Endothelial cell of umbilical vein (primary cell): ENCODE results near the gene ZSCAN20. TPM values are rescaled to one million over a fixed set of nuclear protein-coding genes. Genes with fewer than 3 reads are reported as not detected.

Source experiments
- BruUV-seq: library from RNA; stranded (reverse); fragments of 400-500 nt; replicated peaks from 2 replicates; lab custom pipeline; 2021; lab: Mats Ljungman, UMichigan
- CTCF ChIA-PET: fragments of 300-600, 350-600 bp; sonication (Branson Sonifier 250); formaldehyde crosslinking; loops from one replicate; lab custom pipeline; 2021; ENCODE audit warnings: antibody characterized with exemption, inconsistent platforms; lab: Charles Lee
- POLR2A ChIA-PET: fragments of 300-600, 350-600 bp; sonication (Branson Sonifier 250); formaldehyde crosslinking; loops from one replicate; lab custom pipeline; 2021; ENCODE audit warnings: antibody characterized with exemption, inconsistent platforms; lab: Charles Lee
- DNase-seq: peaks from one replicate; pipeline ENCODE4 v3.0.0-alpha.2; 2011; ENCODE audit warnings: low read depth, low spot score
- FAIRE-seq: peaks from 2 replicates; lab custom pipeline; 2011; peaks lifted over from hg19 to GRCh38; lab: Jason Lieb, UNC
- H2AFZ ChIP-seq: 2 replicates; pipeline ENCODE4 v1.6.0; 2012; ENCODE audit warnings: low read depth, low read length, control low read depth, inconsistent platforms
- H3K27ac ChIP-seq: 2 replicates; pipeline ENCODE4 v1.5.1; 2011; ENCODE audit warnings: low read depth, mild to moderate bottlenecking, control low read depth, low read length, moderate library complexity; ENCODE audit not compliant: insufficient read depth
- H3K27me3 ChIP-seq, 2 experiments: 2 replicates each; pipeline versions ENCODE4 v1.6.0 to v1.6.1; 2011; ENCODE audit warnings: low read length in 2 of 2, mixed read lengths in 1 of 2; ENCODE audit not compliant: control insufficient read depth in 2 of 2, insufficient read depth in 2 of 2
- H3K36me3 ChIP-seq, 2 experiments: 2 replicates in 1 of 2; 3 replicates in 1 of 2; pipeline ENCODE4 v1.5.1; 2011; ENCODE audit warnings: low read length in 2 of 2, mild to moderate bottlenecking in 1 of 2, moderate library complexity in 1 of 2; ENCODE audit not compliant: control insufficient read depth in 2 of 2, insufficient read depth in 2 of 2; ENCODE audit errors: extremely low read depth in 1 of 2
- H3K4me1 ChIP-seq: 3 replicates; pipeline ENCODE4 v1.5.1; 2011; ENCODE audit warnings: mild to moderate bottlenecking, low read length; ENCODE audit not compliant: control insufficient read depth, insufficient read depth; ENCODE audit errors: extremely low read depth
- H3K4me2 ChIP-seq: 2 replicates; pipeline ENCODE4 v1.6.1; 2011; ENCODE audit warnings: low read length, control low read depth, mixed read lengths; ENCODE audit not compliant: insufficient read depth
- H3K4me3 ChIP-seq, 3 experiments: fragments of 200-600 bp in 1 of 3; sonication (generic), shearing (Covaris generic) in 1 of 3; replicated peaks in 1 of 3; 2 replicates each; pipeline ENCODE4 v1.5.1; 2011 to 2016; ENCODE audit warnings: control low read depth in 3 of 3, low read length in 3 of 3, mild to moderate bottlenecking in 2 of 3, inconsistent platforms in 1 of 3, low read depth in 1 of 3, moderate library complexity in 1 of 3; ENCODE audit not compliant: insufficient read depth in 1 of 3
- H3K79me2 ChIP-seq: 2 replicates; pipeline ENCODE4 v1.6.0; 2012; ENCODE audit warnings: low read length, inconsistent platforms; ENCODE audit not compliant: control insufficient read depth, insufficient read depth
- H3K9ac ChIP-seq: replicated peaks from 2 replicates; pipeline ENCODE3; 2011; ENCODE audit warnings: low read length, control low read depth; ENCODE audit not compliant: insufficient read depth; ENCODE audit errors: extremely low read depth
- H3K9me1 ChIP-seq: replicated peaks from 3 replicates; pipeline ENCODE4 v1.6.0; 2011; ENCODE audit warnings: mild to moderate bottlenecking, low read length; ENCODE audit not compliant: control insufficient read depth, insufficient read depth; ENCODE audit errors: extremely low read depth
- H3K9me3 ChIP-seq: replicated peaks from 2 replicates; pipeline ENCODE4 v1.5.1; 2012; ENCODE audit warnings: low read length, inconsistent platforms; ENCODE audit not compliant: control insufficient read depth, insufficient read depth
- H4K20me1 ChIP-seq: replicated peaks from 2 replicates; pipeline ENCODE3; 2011; ENCODE audit warnings: mild to moderate bottlenecking, low read length; ENCODE audit not compliant: control insufficient read depth, insufficient read depth; ENCODE audit errors: extremely low read depth
- CTCF ChIP-seq, 2 donors: IDR thresholded peaks; 1 replicate in 1 of 2; 2 replicates in 1 of 2; pipeline ENCODE4 v1.5.1; 2011; ENCODE audit warnings: low read length in 2 of 2, mild to moderate bottlenecking in 2 of 2, moderate library complexity in 2 of 2, control low read depth in 1 of 2, inconsistent platforms in 1 of 2, low read depth in 1 of 2; ENCODE audit not compliant: insufficient read depth in 1 of 2; ENCODE audit errors: extremely low read depth in 1 of 2
- EZH2 ChIP-seq: IDR thresholded peaks from 2 replicates; pipeline ENCODE4 v1.6.1; 2012; ENCODE audit warnings: borderline replicate concordance, low read depth, mild to moderate bottlenecking, moderate library complexity, low read length, inconsistent platforms; ENCODE audit not compliant: severe bottlenecking
- FOS ChIP-seq: IDR thresholded peaks from 2 replicates; pipeline ENCODE4 v1.6.1; 2011; ENCODE audit warnings: mild to moderate bottlenecking, low read length, moderate library complexity, borderline replicate concordance; ENCODE audit not compliant: insufficient read depth
- GATA2 ChIP-seq: IDR thresholded peaks from 2 replicates; pipeline ENCODE4 v1.7.0; 2011; ENCODE audit warnings: low read depth, mild to moderate bottlenecking, moderate library complexity, mixed read lengths, low read length; ENCODE audit not compliant: insufficient read length, insufficient read depth
- JUN ChIP-seq: IDR thresholded peaks from 2 replicates; pipeline ENCODE4 v1.6.1; 2011; ENCODE audit warnings: borderline replicate concordance, low read depth; ENCODE audit not compliant: insufficient read length, insufficient read depth
- MAX ChIP-seq: IDR thresholded peaks from 2 replicates; pipeline ENCODE4 v1.6.1; 2011; ENCODE audit not compliant: insufficient read depth, insufficient read length
- MYC ChIP-seq: IDR thresholded peaks from one replicate; pipeline ENCODE4 v1.6.1; 2011; ENCODE audit warnings: mild to moderate bottlenecking, low read depth, low read length
- POLR2A ChIP-seq: IDR thresholded peaks from 2 replicates; pipeline ENCODE4 v1.6.1; 2012; ENCODE audit warnings: low read depth, mild to moderate bottlenecking, control low read depth, low read length
- POLR2AphosphoS5 ChIP-seq: IDR thresholded peaks from 2 replicates; pipeline ENCODE4 v1.6.1; 2012; ENCODE audit warnings: low read depth, mild to moderate bottlenecking, control low read depth, low read length, moderate library complexity; ENCODE audit not compliant: insufficient read depth
- dilution Hi-C: fragments of 300-500 bp; cut with MboI; formaldehyde crosslinking; loops from one replicate; pipeline ENCODE4 v1.15.0; 2019; ENCODE audit warnings: low sequenced_read_pairs; ENCODE audit not compliant: extremely low pct_ligation_motif_present
- intact Hi-C: fragments of 100-400 bp; cut with micrococcal nuclease; formaldehyde crosslinking; loops from one replicate; pipeline ENCODE4 v1.10.0; 2022
- polyA plus RNA-seq, 4 experiments: library from polyadenylated mRNA; depleted of rRNA in 3 of 4; stranded (reverse) in 3 of 4; unstranded in 1 of 4; fragments of >200 nt; gene quantifications; 2 replicates each; pipeline versions ENCODE4 v1.2.1 to v1.2.3, GENCODE V29; 2011 to 2012; ENCODE audit warnings: missing spikeins in 1 of 4
- total RNA-seq: library from RNA; stranded (reverse); gene quantifications from 2 replicates; pipeline ENCODE4 v1.2.3, GENCODE V29; 2021

ZSCAN20 gene
- total and polyA plus RNA-seq, 2 donors (not counting 3 experiments of a cell fraction or from before 2014, with no cell fraction given), result 1.2 to 5.8 TPM

GRCh38 chr1:33516891-33517567 lies 44.6 kb downstream of the ZSCAN20 start:
- intact Hi-C loops (no loop called here), dilution Hi-C loops (no loop called here)
- no peak overlapping the region for H3K9ac ChIP-seq
- H3K9me1 ChIP-seq, result no peaks in the 10 kb centered on the region
- no TSS peak for BruUV-seq
- no peak for TF ChIP-seq JUN
- no peak for TF ChIP-seq CTCF (IDR thresholded peaks at IDR 0.05; ENCODE audit: extremely low read depth in 1 of 2, insufficient read depth in 1 of 2, low read depth in 1 of 2, low read length in 2 of 2)
- TF ChIP-seq POLR2A, result no peak
- TF ChIP-seq MYC, result no peak
- TF ChIP-seq GATA2, result no peak
- TF ChIP-seq POLR2AphosphoS5, result no peak
- TF ChIP-seq MAX, result no peak
- TF ChIP-seq EZH2, result no peak
- TF ChIP-seq FOS, result no peak
- H2AFZ ChIP-seq, result no peak overlapping the region
- H3K9me3 ChIP-seq, result no peaks in the 10 kb centered on the region
- H3K79me2 ChIP-seq, result no peaks in the 10 kb centered on the region
- no peak overlapping the region for H3K4me3 ChIP-seq
- H3K4me2 ChIP-seq, result no peak overlapping the region
- ChIA-PET CTCF (no interaction called here), POLR2A (no interaction called here)
- H3K36me3 ChIP-seq, result no peaks in the 10 kb centered on the region
- no peak for FAIRE-seq
- no peak overlapping the region for H3K27ac ChIP-seq
- DNase-seq, result no peak
- no peaks in the 10 kb centered on the region for H3K4me1 ChIP-seq
- H3K27me3 ChIP-seq, result no peaks in the 10 kb centered on the region
- no peaks in the 10 kb centered on the region for H4K20me1 ChIP-seq
